ENCODE results near the gene MMP12.
"Not testable (repeated sequence)": the region's sequence is repeated elsewhere in the genome, so short reads cannot be mapped to it uniquely, and the experiment has no call there.

The MMP12 gene

GRCh38 chr11:102874852-102875251 is at the start of gene MMP12:
Gene MMP12, minus strand, starts transcription at chr11:102874982. Its CDS starts 45 bp downstream, at chr11:102874937.
- H3K4me3 ChIP-seq (ENCODE audit: low read depth, low read length), result no peak within 1 kb of the TSS

- H3K4me3 ChIP-seq (ENCODE audit: low read depth, low read length), result no peak overlapping the region
Observed at GRCh38 chr11:102921587-102922220, 46.9 kb upstream of the MMP12 start.

GRCh38 chr11:102920118-102920684 is 45.4 kb upstream of the MMP12 start:
- H3K4me3 ChIP-seq (ENCODE audit: low read depth, low read length), result no peak overlapping the region

- H3K4me3 ChIP-seq (ENCODE audit: low read depth, low read length), result no peak overlapping the region
Observed at GRCh38 chr11:102915044-102915375, 40.2 kb upstream of the MMP12 start.

- H3K4me3 ChIP-seq (ENCODE audit: low read depth, low read length), result no peak overlapping the region
Observed at GRCh38 chr11:102914238-102915043, 39.7 kb upstream of the MMP12 start.

- H3K4me3 ChIP-seq (ENCODE audit: low read depth, low read length), result no peak overlapping the region
Observed at GRCh38 chr11:102912482-102912830, 37.7 kb upstream of the MMP12 start.

- no peak overlapping the region for H3K4me3 ChIP-seq (ENCODE audit: low read depth, low read length)
Observed at GRCh38 chr11:102911758-102912481, 37.1 kb upstream of the MMP12 start.

GRCh38 chr11:102905848-102906247 is 31.1 kb upstream of the MMP12 start:
- not testable (repeated sequence) for H3K4me3 ChIP-seq (ENCODE audit: low read depth, low read length)

GRCh38 chr11:102903895-102904294 is 29.1 kb upstream of the MMP12 start:
- not testable (repeated sequence) for H3K4me3 ChIP-seq (ENCODE audit: low read depth, low read length)

- H3K4me3 ChIP-seq (ENCODE audit: low read depth, low read length), result no peak overlapping the region
Observed at GRCh38 chr11:102900346-102900745, 25.6 kb upstream of the MMP12 start.

- H3K4me3 ChIP-seq (ENCODE audit: low read depth, low read length), result no peak overlapping the region
Observed at GRCh38 chr11:102891736-102892135, 17.0 kb upstream of the MMP12 start.

- H3K4me3 ChIP-seq (ENCODE audit: low read depth, low read length), result no peak overlapping the region
Observed at GRCh38 chr11:102886999-102887398, 12.2 kb upstream of the MMP12 start.

GRCh38 chr11:102883141-102883540 is 8.4 kb upstream of the MMP12 start:
- no peak overlapping the region for H3K4me3 ChIP-seq (ENCODE audit: low read depth, low read length)

GRCh38 chr11:102882389-102883024 is 7.7 kb upstream of the MMP12 start:
- H3K4me3 ChIP-seq (ENCODE audit: low read depth, low read length), result no peak overlapping the region

- no peak overlapping the region for H3K4me3 ChIP-seq (ENCODE audit: low read depth, low read length)
Observed at GRCh38 chr11:102879801-102880200, 5.0 kb upstream of the MMP12 start.

- H3K4me3 ChIP-seq (ENCODE audit: low read depth, low read length), result no peak overlapping the region
Observed at GRCh38 chr11:102878595-102878994, 3.8 kb upstream of the MMP12 start.

- H3K4me3 ChIP-seq (ENCODE audit: low read depth, low read length), result not testable (repeated sequence)
Observed at GRCh38 chr11:102869354-102869964, 5.3 kb downstream of the MMP12 start.

- H3K4me3 ChIP-seq (ENCODE audit: low read depth, low read length), result no peak overlapping the region
Observed at GRCh38 chr11:102868339-102868738, 6.4 kb downstream of the MMP12 start.

- no peak overlapping the region for H3K4me3 ChIP-seq (ENCODE audit: low read depth, low read length)
Observed at GRCh38 chr11:102864724-102865123, 10.1 kb downstream of the MMP12 start.

- no peak overlapping the region for H3K4me3 ChIP-seq (ENCODE audit: low read depth, low read length)
Observed at GRCh38 chr11:102853956-102854355, 20.8 kb downstream of the MMP12 start.

GRCh38 chr11:102853055-102853454 is 21.7 kb downstream of the MMP12 start:
- H3K4me3 ChIP-seq (ENCODE audit: low read depth, low read length), result no peak overlapping the region
